SK-N-MC (cell line): ENCODE data around the gene ATXN7L3B.

Experiments used
- EZH2 ChIP-seq: fragments of 200-600 bp; sonication (generic); IDR thresholded peaks from one replicate; pipeline ENCODE4 v1.6.1; 2017; ENCODE audit warnings: antibody characterized with exemption
- FOXP2 ChIP-seq: optimal IDR thresholded peaks from 2 replicates; pipeline ENCODE3; 2011; ENCODE audit warnings: mild to moderate bottlenecking, moderate library complexity; ENCODE audit not compliant: insufficient read depth; ENCODE audit errors: extremely low read length, control extremely low read depth
- POLR2AphosphoS5 ChIP-seq: IDR thresholded peaks from 2 replicates; pipeline ENCODE4 v1.6.1; 2012; ENCODE audit warnings: mild to moderate bottlenecking, low read depth, low read length, borderline replicate concordance

DNA sequence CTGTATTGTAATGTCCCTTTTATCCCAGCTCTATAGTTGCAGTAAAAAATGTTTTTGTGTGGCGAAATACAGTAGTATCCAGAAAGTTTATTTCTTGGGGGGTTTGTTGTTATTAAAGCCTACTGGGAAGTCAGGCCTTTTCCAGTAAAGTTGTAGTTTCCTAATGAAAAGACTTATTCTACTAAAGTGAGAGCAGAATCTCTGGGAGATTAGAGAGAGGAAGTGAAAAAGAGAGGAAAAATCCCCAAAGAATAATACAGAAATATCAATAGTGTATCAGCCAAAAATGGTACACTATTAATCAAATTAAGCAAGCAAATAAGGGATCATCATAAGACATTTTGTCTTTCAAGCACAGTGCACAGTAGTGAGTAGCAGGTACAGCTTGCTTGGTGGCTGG is 46.3 kb upstream of the ATXN7L3B start:
- TF ChIP-seq EZH2 (no peak), POLR2AphosphoS5 (no peak), FOXP2 (no peak)
